Measurements from ENCODE around the gene TMEM144. TPM values are rescaled to one million over a fixed set of nuclear protein-coding genes. Genes with fewer than 3 reads are reported as not detected.

The TMEM144 gene
- under 1 TPM; 0.14 to 0.54 TPM for total RNA-seq

- Mint-ChIP-seq H3K4me3 (peak within 1 kb of the TSS; percentile 76), H3K9me3 (no peaks in the 10 kb centered on the region), H3K4me1 (peaks cover 14% of the 10 kb centered on the region), H3K27ac (no peak within 1 kb of the TSS), H3K36me3 (no peaks in the 10 kb centered on the region), H3K27me3 (peaks cover 17% of the 10 kb centered on the region)
- POLR2A ChIA-PET = no interaction called here
- DNase-seq (peak; percentile 62), ATAC-seq (ENCODE audit: low read depth) (peak; percentile 95)
These were observed at the start of gene TMEM144 for GRCh38 chr4:158209825-158210807. TSS of gene TMEM144 (plus strand) at chr4:158210486. CDS start at chr4:158212668, 2,182 bp downstream.

DNA sequence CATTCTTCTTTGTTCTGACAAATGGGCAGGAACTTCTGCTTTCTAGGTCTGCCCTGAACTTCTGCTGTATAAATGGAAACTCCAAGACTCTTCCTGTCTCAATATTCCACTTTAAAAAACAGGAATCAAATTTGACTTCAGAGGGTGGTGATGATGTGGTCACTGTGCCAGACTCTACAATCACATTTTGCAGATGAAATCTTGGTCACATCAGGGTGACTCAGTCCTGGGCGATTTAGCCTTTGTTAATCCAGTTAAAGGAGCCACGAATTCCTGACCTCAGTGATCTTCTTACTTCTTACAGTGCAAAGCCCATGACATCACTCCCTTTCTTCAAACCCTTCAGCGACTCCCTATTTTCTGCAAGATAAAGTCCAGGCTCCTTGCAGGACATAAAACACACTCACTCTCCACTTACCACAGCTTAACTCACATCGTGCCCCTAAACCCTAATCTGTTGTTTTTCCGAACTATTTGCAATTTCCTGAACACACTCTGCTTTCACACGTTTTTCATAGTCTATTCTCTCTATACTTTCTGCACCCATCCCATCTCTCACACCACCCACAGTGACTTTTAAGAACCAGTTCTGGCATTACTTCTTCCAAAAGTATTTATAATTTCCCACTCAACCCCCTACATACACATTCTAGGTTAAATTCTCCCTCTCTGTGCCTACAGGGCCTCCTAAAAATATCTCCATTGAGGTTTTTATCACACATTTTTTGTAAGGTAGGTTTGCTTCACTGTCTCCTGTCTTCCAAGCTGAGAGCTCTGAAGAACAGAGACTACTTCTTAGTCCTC, 48.5 kb upstream of the TMEM144 start:
- Mint-ChIP-seq H3K36me3 (no peaks in the 10 kb centered on the region), H3K9me3 (no peaks in the 10 kb centered on the region), H3K27ac (no peak overlapping the region), H3K4me3 (no peak overlapping the region), H3K4me1 (no peaks in the 10 kb centered on the region), H3K27me3 (no peaks in the 10 kb centered on the region)
- no peak for ATAC-seq (ENCODE audit: low read depth)
- POLR2A ChIA-PET = no interaction called here
- no peak for DNase-seq

- Mint-ChIP-seq H3K4me1 (no peaks in the 10 kb centered on the region), H3K36me3 (no peaks in the 10 kb centered on the region), H3K9me3 (no peaks in the 10 kb centered on the region), H3K27me3 (no peaks in the 10 kb centered on the region), H3K4me3 (no peak overlapping the region), H3K27ac (no peak overlapping the region)
- no peak for ATAC-seq (ENCODE audit: low read depth)
- POLR2A ChIA-PET = no interaction called here
- no peak for DNase-seq
These were observed 47.7 kb upstream of the TMEM144 start for GRCh38 chr4:158162631-158163030.

DNA sequence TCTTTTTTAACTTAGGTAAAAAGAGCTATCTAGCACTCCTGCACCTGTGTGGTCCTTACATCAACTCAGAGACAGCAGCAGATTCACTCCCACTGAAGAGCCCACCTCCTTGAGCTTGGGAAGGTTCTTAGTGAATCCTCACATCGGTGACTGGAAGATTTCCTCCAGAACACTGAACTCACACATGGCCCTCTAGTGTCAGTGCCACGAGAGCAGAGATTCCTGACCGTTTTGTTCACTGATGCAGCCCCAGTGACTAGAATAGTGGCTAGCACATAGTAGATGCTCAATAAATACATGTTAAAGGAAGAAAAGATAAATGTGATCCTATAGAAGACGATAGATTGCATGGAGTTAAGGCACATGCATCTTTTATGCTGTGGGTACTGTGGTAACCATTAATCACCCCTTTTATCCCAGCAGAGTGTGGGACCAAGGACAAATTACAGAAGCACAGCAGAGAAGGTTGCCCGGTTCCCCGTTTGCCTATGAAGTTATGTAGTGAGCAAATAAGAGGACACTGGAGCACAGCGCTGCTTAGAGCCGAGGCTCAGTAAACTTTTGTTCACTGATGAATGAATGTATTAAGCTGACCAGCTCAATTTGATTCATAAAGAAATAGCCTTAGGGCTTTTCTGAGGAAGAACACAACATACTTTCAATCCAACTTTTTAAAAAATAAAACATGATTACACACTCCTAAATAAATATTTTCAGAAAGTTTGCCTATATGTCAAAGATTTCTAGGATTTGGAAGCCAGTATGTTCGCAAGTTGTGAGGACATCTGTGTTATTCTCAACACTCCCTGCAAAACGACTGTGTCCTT, 46.1 kb upstream of the TMEM144 start:
- Mint-ChIP-seq H3K9me3 (no peaks in the 10 kb centered on the region), H3K4me1 (no peaks in the 10 kb centered on the region), H3K4me3 (no peak overlapping the region), H3K27me3 (no peaks in the 10 kb centered on the region), H3K36me3 (no peaks in the 10 kb centered on the region), H3K27ac (no peak overlapping the region)
- POLR2A ChIA-PET = no interaction called here
- DNase-seq (no peak), ATAC-seq (ENCODE audit: low read depth) (no peak)

DNA sequence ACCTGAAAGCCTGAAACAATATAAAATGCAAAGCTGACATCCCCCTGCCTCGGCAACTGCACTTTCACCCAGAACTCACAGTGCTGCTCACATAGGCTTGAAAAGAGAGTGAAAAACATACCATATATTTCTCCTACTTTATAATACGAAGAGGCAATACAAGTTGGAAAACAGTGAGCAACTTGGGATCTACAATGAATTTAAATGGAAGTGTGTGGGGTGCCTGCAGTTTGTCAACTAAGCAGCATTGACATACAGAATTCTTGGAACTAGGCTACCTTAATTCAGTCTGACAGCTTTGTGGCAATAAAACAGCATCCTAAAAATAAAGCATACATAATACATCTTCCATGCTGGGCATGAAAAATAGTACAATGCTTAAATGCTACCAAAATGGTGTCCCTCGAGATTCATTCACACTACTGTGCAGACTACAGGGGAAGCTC, 45.5 kb upstream of the TMEM144 start:
- ATAC-seq (ENCODE audit: low read depth) = no peak
- Mint-ChIP-seq H3K4me3 (no peak overlapping the region), H3K27me3 (peaks cover under 1% of the 10 kb centered on the region), H3K36me3 (no peaks in the 10 kb centered on the region), H3K4me1 (no peaks in the 10 kb centered on the region), H3K9me3 (no peaks in the 10 kb centered on the region), H3K27ac (no peak overlapping the region)
- no peak for DNase-seq
- POLR2A ChIA-PET = no interaction called here

DNA sequence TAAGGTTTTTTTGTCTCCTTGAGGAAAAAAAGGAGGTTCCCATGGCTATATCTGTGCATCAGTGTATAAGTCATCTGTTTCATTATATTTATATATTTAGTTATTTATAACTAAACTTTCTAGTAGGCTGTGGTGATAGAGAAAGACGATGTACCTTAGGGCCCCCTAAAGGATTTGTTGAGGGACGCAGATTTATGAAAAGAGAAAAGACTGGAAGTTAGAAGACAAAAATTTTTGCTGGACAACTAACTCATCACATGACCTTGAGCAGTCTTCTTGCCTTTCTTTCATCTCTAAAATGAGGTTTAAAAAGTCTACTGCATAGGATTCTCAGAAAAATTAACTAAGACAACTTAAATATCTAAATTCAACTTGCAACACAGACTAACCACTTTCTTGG, 43.6 kb upstream of the TMEM144 start:
- H3K9me3 Mint-ChIP-seq = no peaks in the 10 kb centered on the region
- no peak overlapping the region for H3K4me3 Mint-ChIP-seq
- peaks cover 2% of the 10 kb centered on the region for H3K4me1 Mint-ChIP-seq
- no peak overlapping the region for H3K27ac Mint-ChIP-seq
- peaks cover 19% of the 10 kb centered on the region for H3K27me3 Mint-ChIP-seq
- no peak for DNase-seq
- POLR2A ChIA-PET = no interaction called here
- no peak for ATAC-seq (ENCODE audit: low read depth)
- H3K36me3 Mint-ChIP-seq = no peaks in the 10 kb centered on the region

GRCh38 chr4:158168606-158169005, 41.7 kb upstream of the TMEM144 start:
- ATAC-seq (ENCODE audit: low read depth) (no peak), DNase-seq (no peak)
- H3K27me3 Mint-ChIP-seq = peaks cover 31% of the 10 kb centered on the region
- no peaks in the 10 kb centered on the region for H3K36me3 Mint-ChIP-seq
- POLR2A ChIA-PET = no interaction called here
- H3K9me3 Mint-ChIP-seq = no peaks in the 10 kb centered on the region
- no peak overlapping the region for H3K4me3 Mint-ChIP-seq
- H3K4me1 Mint-ChIP-seq = peaks cover 2% of the 10 kb centered on the region
- H3K27ac Mint-ChIP-seq = no peak overlapping the region

- Mint-ChIP-seq H3K27me3 (peaks cover 39% of the 10 kb centered on the region), H3K27ac (no peak overlapping the region)
- POLR2A ChIA-PET = no interaction called here
These were observed 40.8 kb upstream of the TMEM144 start for GRCh38 chr4:158169506-158169905.

GRCh38 chr4:158169931-158170690, 40.2 kb upstream of the TMEM144 start:
- no peaks in the 10 kb centered on the region for H3K9me3 Mint-ChIP-seq
- DNase-seq (no peak), ATAC-seq (ENCODE audit: low read depth) (no peak)
- H3K27ac Mint-ChIP-seq = no peak overlapping the region
- H3K36me3 Mint-ChIP-seq = no peaks in the 10 kb centered on the region
- peaks cover 2% of the 10 kb centered on the region for H3K4me1 Mint-ChIP-seq
- H3K27me3 Mint-ChIP-seq = peaks cover 40% of the 10 kb centered on the region
- no peak overlapping the region for H3K4me3 Mint-ChIP-seq
- POLR2A ChIA-PET = no interaction called here

More at GRCh38 chr4:158169506-158169905, 40.8 kb upstream of the TMEM144 start:
- H3K9me3 Mint-ChIP-seq = no peaks in the 10 kb centered on the region
- no peaks in the 10 kb centered on the region for H3K36me3 Mint-ChIP-seq
- DNase-seq (no peak), ATAC-seq (ENCODE audit: low read depth) (no peak)
- peaks cover 2% of the 10 kb centered on the region for H3K4me1 Mint-ChIP-seq
- no peak overlapping the region for H3K4me3 Mint-ChIP-seq

- POLR2A ChIA-PET = no interaction called here
- no peak overlapping the region for H3K4me3 Mint-ChIP-seq
- peaks cover 40% of the 10 kb centered on the region for H3K27me3 Mint-ChIP-seq
- peaks cover 2% of the 10 kb centered on the region for H3K4me1 Mint-ChIP-seq
- no peak overlapping the region for H3K27ac Mint-ChIP-seq
- no peaks in the 10 kb centered on the region for H3K9me3 Mint-ChIP-seq
- DNase-seq (peak; percentile 42), ATAC-seq (ENCODE audit: low read depth) (no peak)
- H3K36me3 Mint-ChIP-seq = no peaks in the 10 kb centered on the region
These were observed 39.4 kb upstream of the TMEM144 start for GRCh38 chr4:158170691-158171561.

GRCh38 chr4:158172261-158173258, 37.7 kb upstream of the TMEM144 start, which contains the start of gene GASK1B:
TSS of gene GASK1B (minus strand) at chr4:158173025. CDS start at chr4:158171375, 1,650 bp downstream.
- H3K27me3 Mint-ChIP-seq = peaks cover 40% of the 10 kb centered on the region
- no peaks in the 10 kb centered on the region for H3K9me3 Mint-ChIP-seq
- no peak for ATAC-seq (ENCODE audit: low read depth)
- no peak within 1 kb of the TSS for H3K27ac Mint-ChIP-seq
- H3K4me3 Mint-ChIP-seq = no peak within 1 kb of the TSS
- H3K36me3 Mint-ChIP-seq = no peaks in the 10 kb centered on the region
- POLR2A ChIA-PET = no interaction called here
- H3K4me1 Mint-ChIP-seq = peaks cover 2% of the 10 kb centered on the region
- DNase-seq = no peak

Data from activated naive CD8-positive, alpha-beta T cell treated with anti-CD3 and anti-CD28 coated beads, Interleukin-2, amount 10 ng/mL, durations not matched to agents 7 days and 5 days (primary cell).